Esophagus muscularis mucosa (tissue), 4 donors: ENCODE results near the gene TENT4B.

Experiments used
- EP300 ChIP-seq: sonication (generic); formaldehyde crosslinking; IDR thresholded peaks from one replicate; pipeline ENCODE4 v1.6.1; 2017; ENCODE audit warnings: antibody characterized with exemption
- POLR2A ChIP-seq: fragments of 450-650 bp; IDR thresholded peaks from one replicate; pipeline ENCODE4 v1.6.1; 2017; ENCODE audit warnings: antibody characterized with exemption, moderate library complexity, mild to moderate bottlenecking, low read depth
- POLR2AphosphoS5 ChIP-seq, 2 donors: sonication (generic); formaldehyde crosslinking; IDR thresholded peaks; one replicate each; pipeline ENCODE4 v1.6.1; 2017; ENCODE audit warnings: antibody characterized with exemption in 2 of 2
- TF ChIP-seq, protein P1 (sequence below), 3 experiments: fragments of 200-600 bp in 2 of 3; fragments of 450-650 bp in 1 of 3; sonication (generic) in 2 of 3; IDR thresholded peaks; one replicate each; pipeline ENCODE4 v1.5.1; 2017 to 2019; ENCODE audit warnings: antibody characterized with exemption in 3 of 3, mild to moderate bottlenecking in 2 of 3, moderate library complexity in 1 of 3

DNA sequence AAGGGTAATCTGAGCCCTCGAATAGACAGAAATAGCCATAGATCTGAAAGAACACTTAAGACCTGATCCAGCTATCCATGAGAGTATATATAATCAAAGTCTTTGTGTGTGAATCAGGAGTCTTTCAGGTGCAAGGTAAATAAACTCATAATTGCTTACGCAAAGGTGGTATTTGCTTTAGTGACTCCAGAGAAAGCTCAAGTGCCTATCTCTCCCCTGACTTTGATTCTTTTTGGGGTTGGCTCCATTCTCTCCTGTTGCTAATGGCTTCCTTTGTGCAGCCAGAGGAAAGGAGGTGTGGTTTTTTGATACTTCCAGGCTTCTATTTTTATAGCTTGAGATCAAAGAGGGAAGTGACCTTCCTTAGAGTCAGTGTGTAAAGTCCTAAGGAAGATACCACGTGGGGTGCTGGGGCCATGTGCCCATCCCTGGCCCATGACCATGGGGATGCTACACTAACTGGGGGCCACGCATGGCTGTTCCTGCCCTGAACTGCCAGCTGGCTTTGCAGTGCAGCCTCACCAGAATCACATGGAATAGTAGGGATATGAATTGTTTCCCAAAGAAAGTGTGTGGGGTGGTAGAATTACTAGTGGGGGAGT, 45.8 kb downstream of the TENT4B start:
- TF ChIP-seq, protein P1, sequence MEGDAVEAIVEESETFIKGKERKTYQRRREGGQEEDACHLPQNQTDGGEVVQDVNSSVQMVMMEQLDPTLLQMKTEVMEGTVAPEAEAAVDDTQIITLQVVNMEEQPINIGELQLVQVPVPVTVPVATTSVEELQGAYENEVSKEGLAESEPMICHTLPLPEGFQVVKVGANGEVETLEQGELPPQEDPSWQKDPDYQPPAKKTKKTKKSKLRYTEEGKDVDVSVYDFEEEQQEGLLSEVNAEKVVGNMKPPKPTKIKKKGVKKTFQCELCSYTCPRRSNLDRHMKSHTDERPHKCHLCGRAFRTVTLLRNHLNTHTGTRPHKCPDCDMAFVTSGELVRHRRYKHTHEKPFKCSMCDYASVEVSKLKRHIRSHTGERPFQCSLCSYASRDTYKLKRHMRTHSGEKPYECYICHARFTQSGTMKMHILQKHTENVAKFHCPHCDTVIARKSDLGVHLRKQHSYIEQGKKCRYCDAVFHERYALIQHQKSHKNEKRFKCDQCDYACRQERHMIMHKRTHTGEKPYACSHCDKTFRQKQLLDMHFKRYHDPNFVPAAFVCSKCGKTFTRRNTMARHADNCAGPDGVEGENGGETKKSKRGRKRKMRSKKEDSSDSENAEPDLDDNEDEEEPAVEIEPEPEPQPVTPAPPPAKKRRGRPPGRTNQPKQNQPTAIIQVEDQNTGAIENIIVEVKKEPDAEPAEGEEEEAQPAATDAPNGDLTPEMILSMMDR (IDR thresholded peaks at IDR 0.05) = no peak
- no peak for TF ChIP-seq EP300
- no peak for TF ChIP-seq POLR2A
- no peak for TF ChIP-seq POLR2AphosphoS5 (IDR thresholded peaks at IDR 0.05)
